ENCODE measurements around the gene GABRR3. TPM values are rescaled to one million over a fixed set of nuclear protein-coding genes. Genes with fewer than 3 reads are reported as not detected.
"Not testable (repeated sequence)": the region's sequence is repeated elsewhere in the genome, so short reads cannot be mapped to it uniquely, and the experiment has no call there.

The GABRR3 gene
- total RNA-seq, 2 donors from 2014 or later, result 0.34 TPM; not detected in 1

DNA sequence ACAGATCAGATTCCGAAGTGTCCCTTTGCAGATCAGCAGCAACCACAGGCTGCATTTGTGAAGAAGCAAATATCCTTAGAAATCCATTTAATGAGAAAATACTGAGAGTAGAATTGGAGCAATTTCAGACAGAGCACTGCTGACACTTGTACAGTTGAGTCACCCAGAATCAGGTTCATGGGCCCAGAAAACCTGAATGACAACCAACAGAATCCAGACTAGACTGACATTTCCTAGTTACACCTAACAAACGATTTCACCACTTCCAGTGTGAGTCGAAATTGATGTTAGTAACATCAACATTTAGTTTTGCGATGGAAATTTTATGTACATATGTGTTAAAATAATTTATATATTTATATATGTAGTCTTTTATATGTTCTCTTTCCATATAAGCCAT, 16.8 kb downstream of the GABRR3 start:
- Histone ChIP-seq H3K4me3 (no peak overlapping the region), H3K27ac (no peak overlapping the region), H3K4me1 (replicated peaks) (no peaks in the 10 kb centered on the region), H3K27me3 (replicated peaks; ENCODE audit: insufficient read depth) (no peaks in the 10 kb centered on the region), H3K9me3 (no peaks in the 10 kb centered on the region), H3K36me3 (no peaks in the 10 kb centered on the region)
- DNase-seq (ENCODE audit: low spot score), result no peak
- TF ChIP-seq POLR2AphosphoS5 (IDR thresholded peaks at IDR 0.05) (no peak), POLR2A (IDR thresholded peaks at IDR 0.05) (no peak)
- TF ChIP-seq, protein P1, sequence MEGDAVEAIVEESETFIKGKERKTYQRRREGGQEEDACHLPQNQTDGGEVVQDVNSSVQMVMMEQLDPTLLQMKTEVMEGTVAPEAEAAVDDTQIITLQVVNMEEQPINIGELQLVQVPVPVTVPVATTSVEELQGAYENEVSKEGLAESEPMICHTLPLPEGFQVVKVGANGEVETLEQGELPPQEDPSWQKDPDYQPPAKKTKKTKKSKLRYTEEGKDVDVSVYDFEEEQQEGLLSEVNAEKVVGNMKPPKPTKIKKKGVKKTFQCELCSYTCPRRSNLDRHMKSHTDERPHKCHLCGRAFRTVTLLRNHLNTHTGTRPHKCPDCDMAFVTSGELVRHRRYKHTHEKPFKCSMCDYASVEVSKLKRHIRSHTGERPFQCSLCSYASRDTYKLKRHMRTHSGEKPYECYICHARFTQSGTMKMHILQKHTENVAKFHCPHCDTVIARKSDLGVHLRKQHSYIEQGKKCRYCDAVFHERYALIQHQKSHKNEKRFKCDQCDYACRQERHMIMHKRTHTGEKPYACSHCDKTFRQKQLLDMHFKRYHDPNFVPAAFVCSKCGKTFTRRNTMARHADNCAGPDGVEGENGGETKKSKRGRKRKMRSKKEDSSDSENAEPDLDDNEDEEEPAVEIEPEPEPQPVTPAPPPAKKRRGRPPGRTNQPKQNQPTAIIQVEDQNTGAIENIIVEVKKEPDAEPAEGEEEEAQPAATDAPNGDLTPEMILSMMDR (IDR thresholded peaks at IDR 0.05), result no peak
- WGBS, result 91% methylated on average over 4 of the region's 4 CpGs
- intact Hi-C loops (cut with DNase I), result no loop called here

DNA sequence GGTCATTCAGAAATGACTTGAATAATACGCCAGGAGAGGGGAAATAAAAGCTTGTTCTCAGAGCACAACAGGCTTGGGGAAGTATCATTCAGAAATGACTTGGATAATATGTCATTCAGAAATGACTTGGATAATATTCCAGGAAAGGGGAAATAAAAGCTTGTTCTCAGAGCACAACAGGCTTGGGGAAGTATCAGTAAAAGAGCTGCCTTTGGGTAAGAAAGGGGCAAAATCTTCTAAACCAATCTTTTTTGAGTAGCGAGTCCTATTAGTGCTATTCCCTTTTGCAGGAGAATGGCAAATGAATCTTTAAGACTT, 20.9 kb downstream of the GABRR3 start:
- 88% methylated on average over 2 of the region's 2 CpGs for WGBS
- intact Hi-C loops (cut with DNase I), result no loop called here
- DNase-seq (ENCODE audit: low spot score), result no peak
- Histone ChIP-seq H3K27ac (peak overlapping the region in 1 of 2 donors; percentile 2), H3K4me3 (no peak overlapping the region), H3K36me3 (no peaks in the 10 kb centered on the region), H3K27me3 (replicated peaks; ENCODE audit: insufficient read depth) (no peaks in the 10 kb centered on the region), H3K9me3 (no peaks in the 10 kb centered on the region), H3K4me1 (replicated peaks) (no peaks in the 10 kb centered on the region)
- no peak for TF ChIP-seq POLR2A (IDR thresholded peaks at IDR 0.05)
- TF ChIP-seq POLR2AphosphoS5 (IDR thresholded peaks at IDR 0.05), result no peak
- TF ChIP-seq, protein P1 (IDR thresholded peaks at IDR 0.05), result no peak

DNA sequence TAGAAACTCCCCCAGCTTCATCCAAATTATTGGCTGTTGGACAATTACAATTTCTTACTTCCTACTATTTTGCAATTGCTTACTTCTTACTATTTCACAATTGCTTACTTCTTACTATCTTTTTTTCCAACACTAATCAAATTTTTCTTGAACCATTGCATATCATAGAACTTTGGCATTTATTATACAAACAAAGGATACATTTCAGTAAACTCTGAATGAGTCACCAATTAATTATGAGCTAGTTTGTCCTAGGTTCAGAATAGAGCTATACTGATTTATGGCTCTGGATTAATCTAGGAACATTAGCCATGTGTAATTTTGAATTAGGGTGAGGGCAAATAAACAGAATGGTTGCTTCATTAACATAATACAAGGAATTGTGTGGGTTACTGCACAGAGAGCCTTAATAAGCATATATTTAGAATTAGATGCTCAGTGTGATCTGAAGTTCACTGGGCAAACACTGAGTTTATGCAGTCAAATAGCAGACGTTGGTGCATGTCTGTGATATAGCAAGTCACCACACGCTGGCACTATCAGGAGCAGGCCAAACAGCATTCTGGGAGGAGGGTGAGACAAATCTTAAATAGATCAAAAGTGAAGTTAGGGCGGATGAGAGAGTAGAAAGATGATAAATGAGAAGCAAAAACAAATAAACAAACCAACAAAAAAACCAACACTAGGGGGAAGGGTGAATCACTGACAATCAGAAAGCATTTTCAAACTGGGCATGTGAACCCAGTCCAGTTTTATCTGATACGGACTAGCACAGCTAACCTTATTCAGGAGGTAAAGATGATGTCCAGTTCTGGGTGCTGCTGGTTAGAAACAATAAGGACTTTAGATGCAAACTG, 21.5 kb downstream of the GABRR3 start:
- Histone ChIP-seq H3K36me3 (no peaks in the 10 kb centered on the region), H3K4me1 (replicated peaks) (no peaks in the 10 kb centered on the region), H3K4me3 (no peak overlapping the region), H3K27ac (peak overlapping the region in 1 of 2 donors; percentile 2), H3K9me3 (no peaks in the 10 kb centered on the region), H3K27me3 (replicated peaks; ENCODE audit: insufficient read depth) (no peaks in the 10 kb centered on the region)
- WGBS, result 29% methylated on average over 4 of the region's 4 CpGs
- TF ChIP-seq POLR2A (IDR thresholded peaks at IDR 0.05) (no peak), POLR2AphosphoS5 (IDR thresholded peaks at IDR 0.05) (no peak)
- TF ChIP-seq, protein P1 (IDR thresholded peaks at IDR 0.05), result no peak
- intact Hi-C loops (cut with DNase I), result no loop called here
- DNase-seq (ENCODE audit: low spot score), result peak; percentile 31

DNA sequence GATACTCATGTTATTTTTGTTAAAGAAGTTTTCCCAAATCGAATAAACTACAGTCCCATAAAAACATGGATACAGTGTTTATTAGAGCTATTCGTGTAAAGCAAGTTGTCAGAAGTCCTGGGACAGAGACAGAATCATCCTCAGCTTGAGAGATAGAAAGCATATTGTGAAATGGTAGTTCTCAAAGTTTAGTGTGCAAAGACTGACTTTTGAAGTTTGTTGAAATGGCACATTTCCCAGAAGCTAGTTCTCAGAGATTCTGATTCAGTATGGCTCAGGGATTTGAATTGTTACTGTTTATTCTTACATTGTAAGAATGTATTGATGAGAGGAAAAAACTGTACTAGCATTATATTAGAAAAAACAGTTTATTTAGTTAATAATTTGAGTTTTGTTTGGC, 22.1 kb downstream of the GABRR3 start:
- intact Hi-C loops (cut with DNase I), result no loop called here
- no peak overlapping the region for H3K4me3 ChIP-seq
- no peaks in the 10 kb centered on the region for H3K27me3 ChIP-seq (replicated peaks; ENCODE audit: insufficient read depth)
- no peak for DNase-seq (ENCODE audit: low spot score)
- no peaks in the 10 kb centered on the region for H3K9me3 ChIP-seq
- no peak overlapping the region for H3K27ac ChIP-seq
- no peaks in the 10 kb centered on the region for H3K4me1 ChIP-seq (replicated peaks)
- H3K36me3 ChIP-seq, result no peaks in the 10 kb centered on the region
- 31% methylated on average over 2 of the region's 2 CpGs for WGBS
- TF ChIP-seq POLR2A (IDR thresholded peaks at IDR 0.05), result no peak

DNA sequence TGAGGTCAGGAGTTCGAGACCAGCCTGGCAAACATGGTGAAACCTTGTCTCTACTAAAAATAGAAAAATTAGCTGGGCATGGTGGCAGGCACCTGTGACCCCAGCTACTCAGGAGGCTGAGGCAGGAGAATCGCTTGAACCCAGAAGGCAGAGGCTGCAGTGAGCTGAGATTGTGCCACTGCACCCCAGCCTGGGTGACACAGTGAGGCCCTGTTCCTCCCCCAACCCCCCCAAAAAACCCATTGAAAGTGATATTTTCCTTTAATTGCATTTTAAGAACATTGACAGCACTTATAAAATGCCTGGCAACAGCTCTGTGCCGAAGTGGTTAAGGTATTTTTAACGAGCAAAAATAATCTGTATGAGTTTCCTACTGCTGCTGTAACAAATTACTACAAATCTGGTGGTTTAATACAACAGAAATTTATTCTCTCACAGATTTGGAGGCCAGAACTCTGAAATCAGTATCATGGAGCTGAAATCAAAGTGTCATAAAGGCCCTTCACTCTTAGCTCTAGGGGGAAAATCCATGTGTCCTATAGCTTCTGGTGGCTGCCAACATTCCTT, 24.1 kb downstream of the GABRR3 start:
- intact Hi-C loops (cut with DNase I); DNase-seq (ENCODE audit: low spot score); H3K9me3 ChIP-seq; H3K4me1 ChIP-seq (replicated peaks); H3K36me3 ChIP-seq; H3K4me3 ChIP-seq; H3K27me3 ChIP-seq (replicated peaks; ENCODE audit: insufficient read depth); H3K27ac ChIP-seq: not testable (repeated sequence)
- 96% methylated on average over 4 of the region's 4 CpGs for WGBS

Measured in prostate gland (tissue), 2 donors.